ENCODE data around the gene ADARB2. TPM values are rescaled to one million over a fixed set of nuclear protein-coding genes. Genes with fewer than 3 reads are reported as not detected.

ADARB2 gene
- total RNA-seq, 3 donors from 2014 or later (not counting 1 experiment from before 2014, with no cell fraction given) = 0.27 to 0.78 (median 0.40) TPM

GRCh38 chr10:1605121-1605520 lies 132.2 kb downstream of the ADARB2 start:
- Mint-ChIP-seq H3K27me3 (ENCODE audit: low read depth in 2 of 2) (peaks cover 25 to 28% of the 10 kb centered on the region in 2 donors), H3K9me3 (no peaks in the 10 kb centered on the region), H3K4me1 (no peaks in the 10 kb centered on the region), H3K4me3 (no peak overlapping the region), H3K27ac (no peak overlapping the region), H3K36me3 (no peaks in the 10 kb centered on the region)
- no peak overlapping the region for H3K27ac ChIP-seq (ENCODE audit: low read length)
- H3K27me3 ChIP-seq (ENCODE audit: control insufficient read depth, insufficient read depth, low read length) = no peaks in the 10 kb centered on the region
- H3K4me1 ChIP-seq (ENCODE audit: control insufficient read depth, insufficient read depth, low read length) = no peaks in the 10 kb centered on the region
- H3K4me3 ChIP-seq (ENCODE audit: low read length) = no peak overlapping the region
- intact Hi-C loops (cut with micrococcal nuclease) = no loop called here
- 83% methylated on average over 5 of the region's 5 CpGs for WGBS (ENCODE audit: insufficient coverage)
- no peak for DNase-seq
- no peak for TF ChIP-seq CTCF (IDR thresholded peaks at IDR 0.05)
- no peaks in the 10 kb centered on the region for H3K36me3 ChIP-seq (ENCODE audit: control insufficient read depth, insufficient read depth, low read length)
- ATAC-seq = no peak
- H3K9me3 ChIP-seq (ENCODE audit: control insufficient read depth, insufficient read depth, low read length) = no peaks in the 10 kb centered on the region

DNA sequence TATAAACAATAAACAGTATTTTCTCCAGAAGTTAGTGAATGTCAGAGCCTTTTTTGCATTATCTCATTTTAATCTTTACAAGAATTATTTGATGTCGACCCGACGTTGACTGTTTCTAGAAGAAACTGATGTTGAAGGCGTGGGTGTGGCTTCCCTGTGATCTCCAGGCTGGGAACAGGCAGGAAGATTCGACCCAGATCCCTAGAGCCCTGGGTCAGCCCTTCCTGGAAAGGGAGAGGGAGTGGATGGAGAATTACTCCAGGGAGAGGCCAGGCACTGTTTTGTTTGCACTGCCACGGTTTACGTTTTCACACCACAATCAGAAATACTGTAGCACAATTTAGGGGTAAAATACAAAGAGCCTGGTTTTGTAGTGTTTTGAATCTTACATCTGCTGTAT lies 133.1 kb downstream of the ADARB2 start:
- 63% methylated on average over 5 of the region's 7 CpGs for WGBS (ENCODE audit: insufficient coverage)

GRCh38 chr10:1603181-1603580 lies 134.1 kb downstream of the ADARB2 start:
- no peak overlapping the region for H3K4me3 ChIP-seq (ENCODE audit: low read length)
- WGBS (ENCODE audit: insufficient coverage) = 80% methylated on average over 15 of the region's 15 CpGs
- no peaks in the 10 kb centered on the region for H3K27me3 ChIP-seq (ENCODE audit: control insufficient read depth, insufficient read depth, low read length)
- H3K9me3 Mint-ChIP-seq = no peaks in the 10 kb centered on the region
- H3K4me3 Mint-ChIP-seq = no peak overlapping the region
- no peak for ATAC-seq
- no peaks in the 10 kb centered on the region for H3K4me1 ChIP-seq (ENCODE audit: control insufficient read depth, insufficient read depth, low read length)
- TF ChIP-seq CTCF (IDR thresholded peaks at IDR 0.05) = no peak
- DNase-seq = no peak
- no peak overlapping the region for H3K27ac Mint-ChIP-seq
- no peaks in the 10 kb centered on the region for H3K4me1 Mint-ChIP-seq
- no peaks in the 10 kb centered on the region for H3K36me3 ChIP-seq (ENCODE audit: control insufficient read depth, insufficient read depth, low read length)
- no peaks in the 10 kb centered on the region for H3K36me3 Mint-ChIP-seq
- intact Hi-C loops (cut with micrococcal nuclease) = no loop called here
- H3K27ac ChIP-seq (ENCODE audit: low read length) = no peak overlapping the region
- H3K9me3 ChIP-seq (ENCODE audit: control insufficient read depth, insufficient read depth, low read length) = no peaks in the 10 kb centered on the region
- peaks cover 9 to 12% of the 10 kb centered on the region in 2 donors for H3K27me3 Mint-ChIP-seq (ENCODE audit: low read depth in 2 of 2)

More for the DNA sequence above, 133.1 kb downstream of the ADARB2 start:
- Histone ChIP-seq H3K4me3 (ENCODE audit: low read length) (no peak overlapping the region), H3K36me3 (ENCODE audit: control insufficient read depth, insufficient read depth, low read length) (no peaks in the 10 kb centered on the region), H3K27ac (ENCODE audit: low read length) (no peak overlapping the region), H3K27me3 (ENCODE audit: control insufficient read depth, insufficient read depth, low read length) (no peaks in the 10 kb centered on the region), H3K4me1 (ENCODE audit: control insufficient read depth, insufficient read depth, low read length) (no peaks in the 10 kb centered on the region), H3K9me3 (ENCODE audit: control insufficient read depth, insufficient read depth, low read length) (no peaks in the 10 kb centered on the region)
- TF ChIP-seq CTCF (IDR thresholded peaks at IDR 0.05) = no peak
- ATAC-seq (no peak), DNase-seq (no peak)
- no peak overlapping the region for H3K27ac Mint-ChIP-seq
- H3K27me3 Mint-ChIP-seq (ENCODE audit: low read depth in 2 of 2) = peaks cover 19% of the 10 kb centered on the region in 2 donors
- H3K36me3 Mint-ChIP-seq = no peaks in the 10 kb centered on the region
- H3K4me1 Mint-ChIP-seq = no peaks in the 10 kb centered on the region
- no peak overlapping the region for H3K4me3 Mint-ChIP-seq
- intact Hi-C loops (cut with micrococcal nuclease) = no loop called here
- no peaks in the 10 kb centered on the region for H3K9me3 Mint-ChIP-seq

- Histone ChIP-seq H3K27me3 (ENCODE audit: control insufficient read depth, insufficient read depth, low read length) (no peaks in the 10 kb centered on the region), H3K9me3 (ENCODE audit: control insufficient read depth, insufficient read depth, low read length) (no peaks in the 10 kb centered on the region), H3K4me1 (ENCODE audit: control insufficient read depth, insufficient read depth, low read length) (no peaks in the 10 kb centered on the region), H3K36me3 (ENCODE audit: control insufficient read depth, insufficient read depth, low read length) (no peaks in the 10 kb centered on the region), H3K27ac (ENCODE audit: low read length) (no peak overlapping the region), H3K4me3 (ENCODE audit: low read length) (no peak overlapping the region)
- intact Hi-C loops (cut with micrococcal nuclease) = no loop called here
- Mint-ChIP-seq H3K27me3 (ENCODE audit: low read depth in 2 of 2) (peaks cover 0 to 6% of the 10 kb centered on the region in 2 donors), H3K4me3 (no peak overlapping the region), H3K27ac (no peak overlapping the region), H3K4me1 (no peaks in the 10 kb centered on the region), H3K9me3 (no peaks in the 10 kb centered on the region), H3K36me3 (no peaks in the 10 kb centered on the region)
- DNase-seq = no peak
- no peak for TF ChIP-seq CTCF (IDR thresholded peaks at IDR 0.05)
- ATAC-seq = no peak
- WGBS (ENCODE audit: insufficient coverage) = 87% methylated on average over 17 of the region's 17 CpGs
Observed at GRCh38 chr10:1602037-1602484, 135.3 kb downstream of the ADARB2 start.
